COLO668 (cell line): ENCODE results near the gene SURF6.
"Not testable (repeated sequence)": the region's sequence is repeated elsewhere in the genome, so short reads cannot be mapped to it uniquely, and the experiment has no call there.

ENCODE experiments used
- DNase-seq: peaks from one replicate; lab custom pipeline; 2025; ENCODE audit not compliant: unreplicated experiment; lab: John Stamatoyannopoulos, UW

SURF6 gene

GRCh38 chr9:133329306-133330156 is 6.5 kb downstream of the SURF6 start:
- DNase-seq = not testable (repeated sequence)

- DNase-seq = no peak
Observed at GRCh38 chr9:133327834-133328484, 8.0 kb downstream of the SURF6 start.

- not testable (repeated sequence) for DNase-seq
Observed at GRCh38 chr9:133327021-133327420, 9.0 kb downstream of the SURF6 start.

- DNase-seq = no peak
Observed at GRCh38 chr9:133323991-133324703, 11.8 kb downstream of the SURF6 start.

GRCh38 chr9:133323211-133323610 is 12.8 kb downstream of the SURF6 start:
- no peak for DNase-seq

- no peak for DNase-seq
Observed at GRCh38 chr9:133322701-133323100, 13.3 kb downstream of the SURF6 start.

GRCh38 chr9:133321411-133321935 is 14.5 kb downstream of the SURF6 start:
- DNase-seq = no peak

GRCh38 chr9:133320421-133320881 is 15.5 kb downstream of the SURF6 start:
- DNase-seq = no peak

GRCh38 chr9:133317551-133317950 is 18.4 kb downstream of the SURF6 start:
- DNase-seq = not testable (repeated sequence)

GRCh38 chr9:133315997-133316396 is 20.0 kb downstream of the SURF6 start:
- DNase-seq = no peak

GRCh38 chr9:133309608-133310007 is 26.4 kb downstream of the SURF6 start:
- DNase-seq = no peak

GRCh38 chr9:133307301-133307700 is 28.7 kb downstream of the SURF6 start:
- DNase-seq = no peak

GRCh38 chr9:133306242-133307204 is 29.5 kb downstream of the SURF6 start:
- DNase-seq = no peak

GRCh38 chr9:133305731-133306130 is 30.3 kb downstream of the SURF6 start:
- no peak for DNase-seq

GRCh38 chr9:133304477-133305377 is 31.3 kb downstream of the SURF6 start:
- no peak for DNase-seq

- DNase-seq = no peak
Observed at GRCh38 chr9:133304158-133304470, 31.9 kb downstream of the SURF6 start.

- DNase-seq = no peak
Observed at GRCh38 chr9:133303266-133304157, 32.5 kb downstream of the SURF6 start.
